Measurements from ENCODE around the gene TNNT2.
A peak's percentile ranks its signal among the peaks of the same experiment; 100 is the strongest.

TNNT2 gene

DNA sequence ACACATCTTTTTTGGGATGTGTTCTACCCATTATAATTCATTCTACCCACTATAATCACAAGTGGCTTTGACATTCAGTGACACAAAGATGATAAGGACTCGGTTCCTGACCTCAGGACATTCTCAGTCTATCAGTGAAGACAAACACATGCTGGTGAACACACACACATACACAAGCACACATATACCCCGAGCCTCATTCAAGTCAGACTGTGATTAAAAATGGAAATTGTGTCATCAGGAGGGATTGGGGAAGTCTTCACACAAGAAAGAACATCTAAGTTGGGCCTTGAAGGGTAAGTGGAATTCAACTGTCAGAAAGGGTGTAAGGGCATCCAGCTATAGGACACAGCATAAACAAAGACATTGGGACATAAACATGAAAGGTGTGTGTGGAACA, 24.2 kb upstream of the TNNT2 start:
- DNase-seq, result no peak

DNA sequence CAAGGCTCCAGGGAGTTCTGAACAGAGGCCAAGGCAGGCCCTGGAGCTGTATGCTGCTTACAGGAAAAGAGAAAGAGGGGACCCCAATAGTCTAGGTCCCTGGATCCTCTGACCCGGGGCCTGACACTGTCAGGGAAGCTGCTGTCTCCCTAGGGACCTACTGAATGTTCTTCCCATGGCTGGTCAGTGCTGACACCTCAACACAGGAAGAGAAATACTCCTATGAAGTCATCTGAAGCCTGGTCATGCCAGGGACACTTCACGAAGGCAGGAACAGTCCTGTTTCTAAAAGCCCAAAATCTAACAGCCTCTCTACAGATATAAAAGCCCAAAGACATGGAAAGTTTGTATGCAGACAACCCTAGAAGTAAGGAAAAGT, 23.4 kb upstream of the TNNT2 start:
- no peak for DNase-seq

DNA sequence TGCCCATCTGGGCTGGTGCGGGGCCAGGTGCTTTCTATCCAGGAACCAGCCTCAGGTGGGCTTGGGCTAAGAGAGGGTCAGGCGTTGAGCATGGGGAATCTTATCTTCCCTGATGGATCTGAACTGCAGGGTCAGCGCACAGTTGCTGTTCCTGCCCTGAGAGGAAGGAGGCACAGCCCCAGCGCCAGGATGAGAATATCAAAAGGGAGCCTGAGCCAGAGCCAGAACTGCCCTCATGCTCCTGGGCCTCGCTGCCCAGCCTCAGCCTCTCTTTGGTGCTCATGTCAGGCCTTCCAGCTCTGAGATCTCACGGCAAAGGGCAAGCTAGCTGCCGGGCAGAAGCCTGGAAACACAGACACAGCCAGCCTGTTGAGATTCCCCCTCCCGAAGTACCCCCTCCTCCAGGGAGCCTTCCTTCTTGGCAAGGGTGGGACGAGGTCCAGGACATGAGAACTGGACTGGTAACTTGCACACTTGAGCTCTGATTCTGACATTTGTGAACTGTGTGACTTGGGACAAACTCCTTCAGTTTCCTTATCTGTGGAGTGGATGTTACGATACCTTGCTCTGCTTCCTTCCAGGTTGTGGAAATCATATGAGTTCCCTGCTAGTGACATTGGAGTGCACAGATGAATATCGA, 22.9 kb upstream of the TNNT2 start:
- DNase-seq, result no peak

DNA sequence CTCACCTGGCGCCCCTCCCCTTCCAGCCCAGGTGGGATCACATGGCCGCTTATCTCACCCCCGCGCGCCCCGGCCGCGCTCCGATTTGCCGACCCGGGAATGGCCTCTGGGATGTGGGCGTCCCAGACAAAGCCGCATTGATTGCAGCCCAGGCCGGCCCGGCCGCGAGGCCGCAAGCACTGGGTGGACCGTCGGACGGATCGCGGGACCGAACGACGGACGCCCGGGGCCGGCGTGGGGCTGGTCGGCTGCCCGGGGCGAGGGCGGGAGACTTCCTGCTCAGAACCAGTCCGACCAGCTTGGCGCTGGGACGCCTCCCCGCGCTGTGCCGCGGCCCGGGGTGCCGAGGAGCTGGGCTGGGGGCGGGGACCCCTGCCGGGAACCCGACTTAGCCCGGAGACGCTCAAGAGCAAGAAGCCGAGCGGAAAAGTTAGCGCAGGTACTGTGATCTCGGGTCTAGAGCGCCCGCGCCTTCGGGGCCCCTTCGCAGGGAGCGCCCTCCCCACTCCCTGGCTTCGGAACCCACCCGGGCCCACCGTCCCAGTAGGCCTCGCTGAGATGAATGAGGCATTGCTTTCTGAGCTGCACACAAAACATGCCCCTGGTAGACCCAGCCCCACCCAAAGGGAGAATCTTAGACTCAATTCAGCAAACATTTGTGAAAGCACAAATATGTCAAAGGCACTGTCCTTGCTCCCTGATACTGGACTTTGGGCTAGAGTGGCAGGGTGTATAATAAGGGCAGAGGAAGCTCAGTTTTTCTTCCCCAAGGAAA, 22.1 kb upstream of the TNNT2 start:
- no peak for DNase-seq

DNA sequence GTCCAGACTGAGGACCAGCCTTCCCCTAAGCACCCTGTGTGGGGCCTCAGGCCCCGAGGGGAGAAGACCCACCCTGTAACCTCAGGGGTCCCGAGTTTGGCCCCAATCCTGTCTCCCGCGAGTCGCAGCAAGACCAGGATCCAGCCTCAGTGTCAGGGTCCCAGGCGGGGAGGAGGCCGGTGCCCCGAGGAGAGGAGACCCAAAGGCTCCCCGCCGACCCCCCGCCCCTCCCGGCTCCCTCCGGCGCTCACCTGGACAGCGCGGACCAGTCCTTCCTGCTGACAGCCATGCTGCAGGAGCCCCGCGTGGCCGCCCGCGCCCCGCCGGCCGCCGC, 21.5 kb upstream of the TNNT2 start, which contains the start of gene LAD1:
Gene LAD1, minus strand, starts transcription at position 307 of the 334 bp plus-strand sequence. Its CDS starts 18 bp downstream, at position 289.
- DNase-seq, result no peak

DNA sequence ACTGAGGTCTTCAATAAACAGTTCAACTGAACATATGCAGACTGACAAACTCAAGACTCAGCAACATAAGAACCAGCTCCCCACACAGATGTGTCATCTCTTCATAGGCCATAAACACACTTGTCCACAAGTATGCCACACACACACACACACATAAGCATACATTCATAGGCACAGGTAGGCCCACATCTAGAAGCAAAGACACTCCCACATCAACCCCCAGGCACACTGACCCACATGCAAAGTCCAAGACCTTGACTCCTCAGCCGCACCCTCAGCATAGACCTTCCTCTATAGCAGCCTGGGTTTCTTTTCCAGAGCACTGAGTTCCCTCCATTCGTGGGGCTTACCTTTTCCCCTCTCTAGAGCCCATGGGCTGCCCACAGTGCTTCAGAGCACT, 20.2 kb upstream of the TNNT2 start:
- DNase-seq, result no peak

DNA sequence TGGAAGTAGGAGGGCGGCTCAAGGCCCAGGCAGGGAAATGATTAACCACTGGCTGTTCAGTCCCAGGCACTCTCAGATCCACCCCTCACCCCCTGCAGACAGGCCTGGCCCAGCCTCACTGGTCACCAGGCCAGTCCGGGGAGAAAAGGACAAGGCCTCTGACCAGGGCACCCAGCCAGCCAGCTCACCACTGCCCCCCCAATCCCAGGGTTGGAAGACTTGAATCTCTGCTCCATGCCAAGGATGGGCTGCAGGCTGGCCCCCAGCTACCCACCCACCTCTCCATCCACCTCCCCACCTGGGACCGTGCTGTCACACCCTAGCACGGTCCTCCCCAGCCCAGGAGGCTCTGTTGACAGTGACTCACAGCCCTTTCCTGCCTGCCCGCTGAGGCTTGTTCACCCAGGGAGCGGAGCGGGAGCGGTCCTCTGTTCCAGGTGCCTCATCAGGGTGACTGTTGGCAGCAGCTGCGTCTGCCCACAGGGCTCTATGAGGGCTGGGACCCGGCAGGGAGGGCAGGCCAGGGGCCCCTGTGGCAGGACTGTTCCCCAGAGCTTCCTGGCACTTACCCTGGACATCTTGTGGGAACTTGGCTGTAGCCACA, 19.5 kb upstream of the TNNT2 start:
- no peak for DNase-seq

DNA sequence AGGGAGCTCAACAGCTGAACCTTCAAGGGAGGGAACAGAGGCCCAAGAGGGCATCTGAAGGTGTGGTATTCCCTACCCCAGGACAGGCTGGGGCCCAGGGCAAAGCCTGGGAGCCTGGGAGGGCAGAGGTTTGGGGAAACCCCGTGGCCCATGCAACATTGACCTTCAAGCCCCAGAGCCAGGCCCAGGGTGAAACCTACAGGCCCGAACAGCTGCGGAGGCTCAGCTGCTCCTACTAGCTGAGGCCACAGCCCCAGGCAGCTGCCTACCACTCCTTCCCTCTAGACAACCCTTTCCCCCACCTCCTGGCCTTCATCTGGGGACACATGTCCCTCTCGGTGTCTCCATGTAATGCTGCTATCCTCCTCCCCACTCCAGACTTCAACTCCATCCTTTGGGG, 18.5 kb upstream of the TNNT2 start:
- no peak for DNase-seq

GRCh38 chr1:201394591-201394990, 17.1 kb upstream of the TNNT2 start:
- DNase-seq, result no peak

GRCh38 chr1:201393076-201393475, 15.6 kb upstream of the TNNT2 start:
- DNase-seq, result no peak

DNA sequence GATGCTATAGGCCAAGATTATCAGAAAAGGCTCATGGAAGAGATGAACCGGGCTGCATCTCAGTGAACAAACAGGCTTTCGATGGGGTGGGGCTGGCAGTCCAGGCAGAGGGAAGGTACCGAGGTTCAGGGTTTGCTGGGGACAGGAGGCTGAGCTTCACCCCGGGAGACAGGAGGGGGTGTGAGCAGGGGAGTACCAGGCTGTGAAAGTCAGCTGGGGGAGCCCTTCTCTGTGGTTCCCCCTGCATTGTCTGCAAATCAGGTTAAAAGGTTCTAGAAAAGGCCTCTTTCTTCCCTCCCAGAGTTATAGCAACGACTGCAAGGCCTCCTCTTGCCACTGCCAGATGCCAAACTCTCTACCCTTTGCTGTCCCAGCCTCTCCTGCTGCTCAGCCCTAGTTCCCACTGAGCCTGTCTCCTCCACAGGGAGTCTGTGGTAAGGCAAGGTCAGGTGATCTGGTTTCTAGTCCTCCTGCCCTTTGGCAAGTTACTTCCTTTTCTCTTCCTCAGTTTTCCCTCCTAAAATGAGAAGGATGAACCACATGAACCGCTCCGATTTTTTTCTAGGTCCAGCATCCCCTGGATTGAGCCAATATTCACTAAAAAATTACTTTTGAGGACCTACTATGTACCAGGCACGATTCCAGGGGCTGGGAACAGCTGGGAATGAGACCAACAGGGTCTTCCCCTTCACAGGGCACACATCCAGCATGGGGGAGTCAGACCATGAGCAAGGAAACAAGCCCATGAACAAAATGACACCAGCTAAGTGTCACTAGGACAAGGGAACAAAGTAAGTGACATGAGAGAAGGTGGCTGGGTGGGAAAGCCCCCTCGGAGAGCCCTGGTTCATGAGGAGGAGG, 14.4 kb upstream of the TNNT2 start:
- DNase-seq, result no peak

DNA sequence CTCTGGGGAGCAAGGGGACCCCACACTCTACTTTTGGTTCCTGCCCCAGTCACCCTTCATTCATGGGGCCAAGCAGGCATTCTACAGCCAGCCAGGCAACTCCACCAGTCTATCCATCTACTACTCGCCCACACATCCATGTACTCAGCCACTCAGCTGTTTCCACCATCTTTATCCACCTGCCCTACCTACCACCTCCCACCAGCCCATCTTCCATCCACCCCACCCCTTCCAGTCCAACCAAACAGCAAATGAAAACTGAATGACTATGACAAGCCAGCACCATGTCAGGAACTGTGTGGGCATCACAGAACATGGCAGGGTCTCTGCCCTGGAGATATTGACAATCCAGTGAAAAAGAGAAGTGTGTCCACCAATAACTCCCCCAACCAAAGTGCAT, 13.7 kb upstream of the TNNT2 start:
- DNase-seq, result no peak

DNA sequence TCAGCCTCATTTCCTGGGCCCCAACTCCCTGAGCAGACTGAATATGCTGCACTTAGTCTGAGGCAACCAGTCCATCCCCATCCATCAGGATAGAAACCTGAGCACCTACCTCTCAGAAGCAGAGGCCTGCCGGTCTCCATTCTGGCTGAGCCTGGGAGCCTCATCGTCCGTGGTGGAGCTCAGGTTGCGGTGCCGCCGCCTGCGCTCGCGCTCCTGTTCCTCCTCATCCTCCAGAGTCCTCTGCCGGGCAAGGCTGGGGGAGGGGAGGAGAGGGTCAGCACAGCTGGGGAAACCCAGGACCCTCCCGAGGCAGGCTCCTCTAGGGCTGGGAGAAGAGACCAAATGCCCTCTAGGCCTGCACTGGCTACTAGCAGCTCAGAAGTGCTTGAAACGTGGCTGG, 11.6 kb upstream of the TNNT2 start:
- no peak for DNase-seq

- no peak for DNase-seq
These were observed 8.7 kb upstream of the TNNT2 start for GRCh38 chr1:201386208-201386607.

DNA sequence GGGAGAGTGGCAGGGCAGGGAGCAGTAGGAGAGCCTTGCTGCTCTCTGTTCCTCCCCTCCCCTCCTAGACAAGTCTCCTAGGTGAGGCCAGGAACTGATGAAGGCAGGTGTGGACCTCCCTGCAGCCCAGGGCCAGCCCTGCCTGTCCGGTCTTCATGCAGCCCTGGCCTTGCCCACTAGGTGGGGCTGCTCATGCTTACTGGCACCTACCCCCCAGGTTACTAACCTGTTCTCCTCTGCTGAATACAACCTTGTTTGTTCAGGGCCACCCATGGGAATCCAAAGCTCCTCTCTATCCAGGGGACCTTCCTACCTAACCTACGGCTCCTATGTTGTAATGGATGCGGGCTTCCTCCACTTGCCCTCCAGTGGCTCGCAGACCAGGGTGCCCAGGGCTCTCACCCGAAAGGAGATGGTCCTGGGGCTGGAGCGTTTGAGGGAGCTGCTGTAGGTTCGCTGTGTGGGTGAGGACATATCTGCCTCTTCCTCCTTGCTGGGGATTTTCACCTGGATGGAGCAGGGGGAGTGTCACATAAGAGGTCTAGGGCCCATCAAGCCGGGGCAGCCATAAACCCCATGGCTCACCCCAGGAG, 7.9 kb upstream of the TNNT2 start:
- peak in 1 of 2 donors; percentile 10 for DNase-seq

DNA sequence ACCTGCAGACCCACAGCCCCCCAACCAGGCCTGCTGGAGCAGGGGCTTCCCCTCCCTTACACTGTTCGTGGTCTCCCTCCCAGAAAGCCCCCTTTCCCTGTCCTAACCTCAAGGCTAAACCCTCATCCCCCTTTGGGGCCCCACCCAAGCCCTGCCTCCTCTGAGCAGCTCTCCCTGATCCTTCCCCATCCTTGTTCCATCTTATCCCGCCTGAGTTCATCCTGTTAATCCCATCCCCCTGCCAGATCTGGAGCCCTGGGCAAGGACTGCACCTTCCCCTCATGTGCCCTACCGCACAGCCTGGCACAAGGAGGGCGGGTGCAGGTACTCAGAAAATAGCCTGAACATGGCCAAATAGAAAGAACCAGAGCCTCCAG, 6.9 kb upstream of the TNNT2 start:
- DNase-seq, result no peak

GRCh38 chr1:201383647-201384405, 6.3 kb upstream of the TNNT2 start:
- DNase-seq, result no peak

DNA sequence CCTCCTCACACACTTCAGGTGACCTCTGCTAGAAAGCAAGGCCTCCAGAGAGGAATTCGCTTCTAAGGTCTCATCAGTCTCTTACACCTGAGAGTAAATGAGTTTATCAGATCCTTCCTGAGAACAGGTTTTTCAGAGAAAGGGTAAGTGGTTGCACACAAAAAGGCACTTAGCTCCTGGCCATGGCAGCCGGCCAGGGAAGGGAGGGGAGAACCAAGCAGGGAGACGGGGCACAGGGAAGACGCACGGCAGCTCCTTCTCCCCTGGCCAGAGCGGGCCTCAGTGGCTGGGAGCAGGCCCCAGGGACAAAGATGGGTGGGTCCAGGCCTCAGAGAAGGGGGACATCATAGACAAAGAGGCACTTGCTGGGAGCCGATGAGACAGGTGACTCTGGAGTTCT, 3.6 kb upstream of the TNNT2 start:
- DNase-seq, result no peak

- no peak for DNase-seq
These were observed 2.3 kb upstream of the TNNT2 start for GRCh38 chr1:201379733-201380242.

GRCh38 chr1:201378804-201379203, 1.3 kb upstream of the TNNT2 start:
- no peak for DNase-seq

GRCh38 chr1:201376464-201377374, 761 bp downstream of the TNNT2 start:
- DNase-seq, result no peak

Data from CD4-positive, alpha-beta T cell treated with Interferon alpha-2 for 1 hour (primary cell).